Effector memory CD4-positive, alpha-beta T cell (primary cell): ENCODE data around the gene KCND3.

Experiments
- DNase-seq, 3 donors: peaks; one replicate each; pipeline ENCODE4 v3.0.0-alpha.2; 2020
- H3K27ac ChIP-seq: 2 replicates; pipeline ENCODE4 v1.7.0; 2013; ENCODE audit warnings: mild to moderate bottlenecking, low read length, moderate library complexity; ENCODE audit not compliant: insufficient read depth, poor library complexity, severe bottlenecking
- H3K27me3 ChIP-seq: replicated peaks from 2 replicates; pipeline ENCODE4 v1.7.0; 2013; ENCODE audit warnings: mild to moderate bottlenecking, low read length; ENCODE audit not compliant: insufficient read depth, control insufficient read depth, poor library complexity, severe bottlenecking
- H3K36me3 ChIP-seq: 2 replicates; pipeline ENCODE4 v1.7.0; 2013; ENCODE audit warnings: mild to moderate bottlenecking, low read length, moderate library complexity; ENCODE audit not compliant: control insufficient read depth, insufficient read depth
- H3K4me1 ChIP-seq: 2 replicates; pipeline ENCODE4 v1.7.0; 2013; ENCODE audit warnings: low read length, mild to moderate bottlenecking; ENCODE audit not compliant: control insufficient read depth, insufficient read depth, poor library complexity, severe bottlenecking
- H3K4me3 ChIP-seq: 2 replicates; pipeline ENCODE4 v1.7.0; 2013; ENCODE audit warnings: low read length, low read depth, mild to moderate bottlenecking; ENCODE audit not compliant: insufficient read depth, poor library complexity, severe bottlenecking
- H3K9me3 ChIP-seq: 2 replicates; pipeline ENCODE4 v1.7.0; 2013; ENCODE audit warnings: mild to moderate bottlenecking, low read length, moderate library complexity; ENCODE audit not compliant: control insufficient read depth

The KCND3 gene

DNA sequence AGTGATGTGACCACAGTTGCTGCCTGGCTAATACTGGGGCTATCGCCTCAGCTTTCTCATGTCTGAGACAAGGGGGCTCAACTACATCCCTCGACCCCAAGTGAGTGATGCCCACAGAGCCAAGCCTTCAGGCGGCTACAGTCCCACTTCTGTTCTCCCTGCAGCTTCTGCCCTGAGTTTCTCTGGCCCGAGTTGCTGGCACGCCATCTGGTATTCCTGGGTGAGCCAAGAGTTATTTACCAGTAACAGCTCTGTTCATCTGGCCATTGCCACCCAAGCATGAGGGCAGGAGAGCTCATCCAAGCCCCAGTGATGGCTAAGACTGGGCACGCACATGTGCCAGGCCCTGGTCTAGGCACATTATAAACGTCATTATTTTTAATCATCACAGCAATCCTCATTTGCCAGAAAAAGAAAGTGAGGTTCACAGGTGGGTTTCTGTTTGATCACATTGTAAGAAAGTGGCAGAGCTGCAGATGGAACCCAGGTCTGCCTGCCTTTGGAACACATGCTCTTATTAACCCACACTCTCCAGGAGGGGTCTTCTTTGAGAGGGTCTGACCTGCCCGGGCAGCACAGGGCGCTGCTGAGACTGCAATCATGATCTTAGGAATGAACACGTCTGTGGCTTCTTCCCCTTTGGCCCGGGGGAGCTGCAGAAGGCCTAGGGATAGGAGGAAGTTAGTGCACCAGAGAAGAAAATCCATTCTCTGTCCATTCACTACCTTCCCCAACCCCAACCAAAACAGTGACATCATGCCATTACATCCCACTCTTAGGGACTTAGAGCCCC is 27.5 kb downstream of the KCND3 start:
- H3K36me3 ChIP-seq, result no peaks in the 10 kb centered on the region
- no peaks in the 10 kb centered on the region for H3K9me3 ChIP-seq
- H3K4me1 ChIP-seq, result no peaks in the 10 kb centered on the region
- H3K27ac ChIP-seq, result no peak overlapping the region
- DNase-seq, result no peak
- no peak overlapping the region for H3K4me3 ChIP-seq
- H3K27me3 ChIP-seq, result no peaks in the 10 kb centered on the region

GRCh38 chr1:111961016-111961415 is 28.5 kb downstream of the KCND3 start:
- no peak for DNase-seq
- H3K4me1 ChIP-seq, result no peaks in the 10 kb centered on the region
- H3K9me3 ChIP-seq, result no peaks in the 10 kb centered on the region
- H3K36me3 ChIP-seq, result no peaks in the 10 kb centered on the region
- H3K27me3 ChIP-seq, result no peaks in the 10 kb centered on the region
- no peak overlapping the region for H3K4me3 ChIP-seq
- no peak overlapping the region for H3K27ac ChIP-seq

DNA sequence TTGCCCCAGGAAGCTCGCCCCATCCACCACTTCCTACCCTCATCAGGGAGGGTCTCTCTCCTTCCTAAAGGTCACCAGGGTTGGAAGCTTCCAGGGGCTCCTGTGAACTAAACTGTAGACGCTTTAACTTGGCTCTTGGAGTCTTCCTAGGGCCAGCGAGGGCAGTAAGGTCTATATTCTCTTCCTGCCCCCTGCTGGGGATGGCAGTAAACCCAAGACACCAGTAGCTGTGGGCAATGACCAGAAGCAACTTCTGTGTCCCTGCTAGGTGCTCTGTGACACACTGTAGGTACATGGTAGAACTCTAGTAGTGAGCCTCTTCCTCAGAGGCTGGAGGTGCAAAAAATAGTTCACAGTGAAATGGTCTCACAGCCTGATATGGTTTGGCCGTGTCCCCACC is 30.0 kb downstream of the KCND3 start:
- Histone ChIP-seq H3K9me3 (no peaks in the 10 kb centered on the region), H3K4me1 (no peaks in the 10 kb centered on the region), H3K27ac (no peak overlapping the region), H3K4me3 (no peak overlapping the region), H3K27me3 (no peaks in the 10 kb centered on the region), H3K36me3 (no peaks in the 10 kb centered on the region)
- no peak for DNase-seq

DNA sequence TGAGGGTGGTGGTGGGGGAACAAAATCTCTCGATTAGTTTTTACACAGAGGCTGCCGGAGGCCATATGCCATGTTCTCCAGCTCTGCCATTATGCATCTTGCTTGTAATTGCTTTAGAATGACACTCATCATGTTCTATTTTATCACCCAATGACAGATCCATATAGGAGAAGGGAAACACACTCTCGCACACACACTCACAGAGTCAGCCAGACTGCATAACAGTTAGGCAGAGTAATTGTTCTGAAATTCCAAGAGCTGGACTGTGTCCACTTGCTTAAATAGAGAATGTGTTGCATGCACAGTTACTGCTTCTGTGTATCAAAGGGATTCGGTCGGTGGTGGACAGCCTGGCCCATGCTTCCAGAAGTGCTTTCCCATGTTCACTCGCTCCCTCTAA is 30.6 kb downstream of the KCND3 start:
- no peaks in the 10 kb centered on the region for H3K4me1 ChIP-seq
- DNase-seq, result no peak
- no peaks in the 10 kb centered on the region for H3K27me3 ChIP-seq
- no peak overlapping the region for H3K27ac ChIP-seq
- no peaks in the 10 kb centered on the region for H3K36me3 ChIP-seq
- no peak overlapping the region for H3K4me3 ChIP-seq
- no peaks in the 10 kb centered on the region for H3K9me3 ChIP-seq

- Histone ChIP-seq H3K9me3 (no peaks in the 10 kb centered on the region), H3K27ac (no peak overlapping the region), H3K4me1 (no peaks in the 10 kb centered on the region), H3K4me3 (no peak overlapping the region), H3K27me3 (no peaks in the 10 kb centered on the region), H3K36me3 (no peaks in the 10 kb centered on the region)
- DNase-seq, result no peak
These were observed 31.4 kb downstream of the KCND3 start for GRCh38 chr1:111958075-111958474.

DNA sequence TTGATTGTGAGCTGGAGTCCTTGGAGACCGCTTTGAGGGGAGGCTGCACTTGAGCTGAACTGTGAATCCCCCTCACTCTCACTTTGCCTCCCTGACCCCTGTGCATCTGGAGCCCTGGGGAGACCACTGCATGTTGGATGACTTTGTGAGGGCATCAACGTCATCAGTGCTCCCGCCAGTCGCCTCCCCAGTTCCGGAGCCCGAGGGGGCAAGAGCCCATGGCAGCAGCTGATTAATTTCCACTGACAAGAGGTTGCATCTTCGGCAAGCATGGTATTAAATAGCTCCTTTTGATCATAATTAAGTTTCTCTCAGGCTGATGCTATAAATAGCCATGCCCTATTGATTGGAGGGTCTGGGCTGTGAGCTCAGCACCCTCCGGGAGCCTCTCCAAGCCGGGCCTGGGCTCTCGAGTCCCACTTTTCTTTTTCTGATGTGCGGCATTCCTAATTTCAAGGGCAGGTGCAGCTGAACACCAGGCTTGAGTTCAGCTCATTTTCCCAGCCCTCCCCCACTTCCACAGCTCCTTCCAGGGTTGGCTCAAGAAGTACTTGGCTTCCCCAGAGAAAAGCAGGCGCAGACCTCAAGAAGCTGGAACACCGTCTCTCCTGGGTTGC is 33.2 kb downstream of the KCND3 start:
- H3K36me3 ChIP-seq, result no peaks in the 10 kb centered on the region
- H3K4me3 ChIP-seq, result no peak overlapping the region
- no peak for DNase-seq
- H3K4me1 ChIP-seq, result no peaks in the 10 kb centered on the region
- H3K27ac ChIP-seq, result no peak overlapping the region
- H3K27me3 ChIP-seq, result no peaks in the 10 kb centered on the region
- no peaks in the 10 kb centered on the region for H3K9me3 ChIP-seq

DNA sequence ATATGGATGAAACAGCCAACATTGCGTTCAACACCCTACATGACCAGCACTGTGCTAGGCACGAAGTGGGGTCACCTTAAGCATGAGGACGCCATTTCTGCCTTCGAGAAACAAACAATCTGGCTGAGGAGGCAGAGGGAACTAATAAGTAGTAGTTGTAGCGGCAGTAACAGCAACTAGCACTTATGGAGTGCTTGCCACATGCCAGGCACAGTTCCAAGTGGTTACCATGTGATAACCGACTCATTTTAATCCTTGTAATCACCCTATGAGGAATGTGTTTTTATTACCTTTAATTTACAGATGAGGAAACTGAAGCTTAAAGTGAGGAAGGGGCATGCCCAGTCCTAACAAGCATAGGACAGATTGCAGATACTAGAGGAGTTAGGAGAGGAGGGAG is 33.7 kb downstream of the KCND3 start:
- DNase-seq, result no peak
- Histone ChIP-seq H3K9me3 (no peaks in the 10 kb centered on the region), H3K36me3 (no peaks in the 10 kb centered on the region), H3K27me3 (no peaks in the 10 kb centered on the region), H3K4me3 (no peak overlapping the region), H3K4me1 (no peaks in the 10 kb centered on the region), H3K27ac (no peak overlapping the region)

DNA sequence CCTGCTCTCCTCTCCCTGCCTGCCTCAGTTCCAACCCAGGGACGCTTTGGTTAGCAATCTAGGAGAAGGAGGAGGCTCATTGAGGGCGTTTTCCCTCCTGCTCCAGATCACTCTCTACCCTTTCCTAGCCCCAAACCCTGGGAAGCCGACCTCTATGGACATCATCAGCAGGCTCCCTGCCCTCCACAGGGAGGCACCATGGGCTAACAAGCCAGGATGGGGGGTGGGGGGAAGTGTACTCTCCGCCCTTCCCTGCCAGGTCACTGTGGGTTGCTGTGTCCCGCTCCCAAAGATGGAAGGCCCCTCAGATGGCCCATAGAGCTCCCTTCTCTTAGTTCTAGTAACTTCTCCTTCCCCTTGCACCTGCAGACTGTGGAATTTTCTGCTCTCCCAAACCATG is 35.7 kb downstream of the KCND3 start:
- Histone ChIP-seq H3K9me3 (no peaks in the 10 kb centered on the region), H3K4me3 (no peak overlapping the region), H3K27ac (no peak overlapping the region), H3K4me1 (no peaks in the 10 kb centered on the region), H3K27me3 (no peaks in the 10 kb centered on the region), H3K36me3 (no peaks in the 10 kb centered on the region)
- DNase-seq, result no peak

DNA sequence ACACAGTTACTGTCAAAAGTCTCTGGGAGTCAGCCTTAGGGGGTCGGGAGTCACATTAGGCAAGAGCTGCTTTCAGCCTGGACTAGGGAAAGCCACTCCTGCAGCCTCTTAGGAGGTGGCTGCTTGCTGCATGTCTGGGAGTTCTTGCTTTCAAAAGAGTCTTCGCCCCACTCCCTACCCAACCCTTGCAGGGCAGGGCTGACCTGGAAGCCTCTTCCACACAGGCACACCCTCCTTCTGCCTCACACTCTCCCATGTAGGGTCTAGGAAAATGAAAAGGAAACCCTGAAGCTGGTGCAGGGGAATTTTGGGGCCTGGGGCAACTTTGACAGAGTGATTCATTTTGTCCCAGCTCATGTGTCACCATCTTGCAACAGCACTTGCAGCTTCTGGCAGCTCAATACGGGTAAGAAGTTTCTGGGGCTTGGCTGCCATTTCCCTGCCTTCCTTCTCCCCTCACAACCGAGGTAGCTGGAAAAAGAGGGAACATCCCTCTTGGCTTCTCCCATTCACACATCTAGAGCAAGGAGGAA is 37.3 kb downstream of the KCND3 start:
- H3K9me3 ChIP-seq, result no peaks in the 10 kb centered on the region
- H3K27me3 ChIP-seq, result no peaks in the 10 kb centered on the region
- no peak overlapping the region for H3K4me3 ChIP-seq
- H3K27ac ChIP-seq, result no peak overlapping the region
- no peaks in the 10 kb centered on the region for H3K36me3 ChIP-seq
- DNase-seq, result no peak
- H3K4me1 ChIP-seq, result no peaks in the 10 kb centered on the region
